Measurements from ENCODE around the gene CRIP1.

GRCh38 chr14:105490267-105490571 lies 3.5 kb downstream of the CRIP1 start:
- TF ChIP-seq EZH2 (IDR thresholded peaks at IDR 0.05) (no peak), POLR2AphosphoS5 (IDR thresholded peaks at IDR 0.05; ENCODE audit: borderline replicate concordance, low read depth, low read length) (no peak), FOXP2 (optimal IDR thresholded peaks at IDR 0.05; ENCODE audit: control extremely low read depth, extremely low read length, insufficient read depth) (no peak)

All from SK-N-MC (cell line).